Measurements from ENCODE around the gene LMBR1L. TPM values are rescaled to one million over a fixed set of nuclear protein-coding genes. Genes with fewer than 3 reads are reported as not detected.
"Not testable (repeated sequence)": the region's sequence is repeated elsewhere in the genome, so short reads cannot be mapped to it uniquely, and the experiment has no call there.

LMBR1L gene
- polyA plus RNA-seq, 3 donors, result 22.0 to 104 (median 25.9) TPM

- peaks cover 38% of the 10 kb centered on the region for H3K4me1 Mint-ChIP-seq
- H3K4me3 ChIP-seq (replicated peaks in 1 of 3; ENCODE audit: low read depth in 2 of 3, low read length in 3 of 3), result peak overlapping the region; percentile 84 to 99 (median 98)
- H3K9me3 ChIP-seq (replicated peaks in 1 of 2; ENCODE audit: control insufficient read depth in 1 of 2, insufficient read depth in 1 of 2, low read length in 2 of 2), result no peaks in the 10 kb centered on the region
- peaks cover 38% of the 10 kb centered on the region for H4K20me1 ChIP-seq (ENCODE audit: insufficient read depth, low read length)
- H3K4me1 ChIP-seq (ENCODE audit: control insufficient read depth in 1 of 2, insufficient read depth in 2 of 2, low read length in 2 of 2), result peaks cover 27 to 43% of the 10 kb centered on the region in 2 donors
- peak; percentile 94 to 96 (median 96) for DNase-seq
- H3K27ac ChIP-seq (ENCODE audit: low read depth in 1 of 2, low read length in 2 of 2), result peak overlapping the region; percentile 94 to 97
- H3K27me3 ChIP-seq (ENCODE audit: control insufficient read depth in 2 of 2, insufficient read depth in 2 of 2, low read length in 2 of 2), result no peaks in the 10 kb centered on the region
- peaks cover 0 to 2% (median 0%) of the 10 kb centered on the region in 7 donors for H3K9me3 Mint-ChIP-seq
- H3K79me2 ChIP-seq (ENCODE audit: insufficient read depth, low read length), result peaks cover 42% of the 10 kb centered on the region
- peak overlapping the region; percentile 94 to 96 (median 96) for H3K27ac Mint-ChIP-seq
- H3K4me2 ChIP-seq (replicated peaks; ENCODE audit: extremely low read depth, low read length, poor library complexity, severe bottlenecking), result peak overlapping the region; percentile 97
- H2AFZ ChIP-seq (ENCODE audit: insufficient read depth, low read depth, low read length, poor library complexity, severe bottlenecking), result peak overlapping the region; percentile 70
- H3K36me3 ChIP-seq (replicated peaks in 1 of 2; ENCODE audit: control insufficient read depth in 1 of 2, insufficient read depth in 2 of 2, low read length in 2 of 2), result peaks cover 22 to 29% of the 10 kb centered on the region in 2 donors
- peaks cover 31 to 35% of the 10 kb centered on the region in 2 donors for H3K36me3 Mint-ChIP-seq
- H3K27me3 Mint-ChIP-seq (ENCODE audit: low read depth in 3 of 3), result no peaks in the 10 kb centered on the region
- peak overlapping the region; percentile 93 for H3K9ac ChIP-seq (ENCODE audit: insufficient read depth, low read length, poor library complexity, severe bottlenecking)
- WGBS (ENCODE audit: insufficient coverage), result under 1% methylated on average over 66 of the region's 66 CpGs
- intact Hi-C loops (cut with micrococcal nuclease), result loop anchor here (5.0 to 10.0 kb wide), 5 partner anchors 52 to 104 kb away; partner anchors contain the start of gene TUBA1A (in 1 of the 2)
- H3K4me3 Mint-ChIP-seq, result peak overlapping the region; percentile 94 to 97
- peak; percentile 98 for TF ChIP-seq CTCF (IDR thresholded peaks at IDR 0.05)
These were observed 19.8 kb upstream of the LMBR1L start for GRCh38 chr12:49130151-49131050.

GRCh38 chr12:49129332-49130150, 18.9 kb upstream of the LMBR1L start:
- Histone ChIP-seq H3K4me2 (replicated peaks; ENCODE audit: extremely low read depth, low read length, poor library complexity, severe bottlenecking) (peak overlapping the region; percentile 97), H3K27me3 (ENCODE audit: control insufficient read depth in 2 of 2, insufficient read depth in 2 of 2, low read length in 2 of 2) (no peaks in the 10 kb centered on the region), H3K27ac (ENCODE audit: low read depth in 1 of 2, low read length in 2 of 2) (peak overlapping the region; percentile 94 to 97), H3K36me3 (replicated peaks in 1 of 2; ENCODE audit: control insufficient read depth in 1 of 2, insufficient read depth in 2 of 2, low read length in 2 of 2) (peaks cover 22 to 29% of the 10 kb centered on the region in 2 donors), H4K20me1 (ENCODE audit: insufficient read depth, low read length) (peaks cover 38% of the 10 kb centered on the region), H3K79me2 (ENCODE audit: insufficient read depth, low read length) (peaks cover 42% of the 10 kb centered on the region), H3K9ac (ENCODE audit: insufficient read depth, low read length, poor library complexity, severe bottlenecking) (peak overlapping the region; percentile 93), H3K4me3 (replicated peaks in 1 of 3; ENCODE audit: low read depth in 2 of 3, low read length in 3 of 3) (peak overlapping the region; percentile 84 to 99 (median 98)), H2AFZ (ENCODE audit: insufficient read depth, low read depth, low read length, poor library complexity, severe bottlenecking) (no peak overlapping the region), H3K9me3 (replicated peaks in 1 of 2; ENCODE audit: control insufficient read depth in 1 of 2, insufficient read depth in 1 of 2, low read length in 2 of 2) (no peaks in the 10 kb centered on the region), H3K4me1 (ENCODE audit: control insufficient read depth in 1 of 2, insufficient read depth in 2 of 2, low read length in 2 of 2) (peaks cover 27 to 43% of the 10 kb centered on the region in 2 donors)
- Mint-ChIP-seq H3K27ac (peak overlapping the region; percentile 94 to 96 (median 96)), H3K4me1 (peaks cover 38% of the 10 kb centered on the region), H3K27me3 (ENCODE audit: low read depth in 3 of 3) (no peaks in the 10 kb centered on the region), H3K4me3 (peak overlapping the region; percentile 94 to 97), H3K36me3 (peaks cover 31 to 35% of the 10 kb centered on the region in 2 donors), H3K9me3 (peaks cover 0 to 2% (median 0%) of the 10 kb centered on the region in 7 donors)
- 46% methylated on average over 8 of the region's 18 CpGs for WGBS (ENCODE audit: insufficient coverage)
- no peak for TF ChIP-seq CTCF (IDR thresholded peaks at IDR 0.05)
- intact Hi-C loops (cut with micrococcal nuclease), result loop anchor here (5.0 to 10.0 kb wide), 5 partner anchors 53 to 105 kb away; partner anchors contain the start of gene TUBA1A (in 1 of the 2)
- no peak for DNase-seq

GRCh38 chr12:49127971-49128370, 17.3 kb upstream of the LMBR1L start:
- H3K4me1 ChIP-seq (ENCODE audit: control insufficient read depth in 1 of 2, insufficient read depth in 2 of 2, low read length in 2 of 2), result peaks cover 26 to 35% of the 10 kb centered on the region in 2 donors
- Mint-ChIP-seq H3K36me3 (peaks cover 31 to 35% of the 10 kb centered on the region in 2 donors), H3K27ac (peak overlapping the region in 2 of 7 donors; percentile 15 to 73), H3K4me1 (peaks cover 30% of the 10 kb centered on the region)
- H3K27me3 ChIP-seq (ENCODE audit: control insufficient read depth in 2 of 2, insufficient read depth in 2 of 2, low read length in 2 of 2); H3K4me2 ChIP-seq (replicated peaks; ENCODE audit: extremely low read depth, low read length, poor library complexity, severe bottlenecking); H3K27ac ChIP-seq (ENCODE audit: low read depth in 1 of 2, low read length in 2 of 2); H3K4me3 Mint-ChIP-seq; H2AFZ ChIP-seq (ENCODE audit: insufficient read depth, low read depth, low read length, poor library complexity, severe bottlenecking); H3K9ac ChIP-seq (ENCODE audit: insufficient read depth, low read length, poor library complexity, severe bottlenecking); intact Hi-C loops (cut with micrococcal nuclease); H3K4me3 ChIP-seq (replicated peaks in 1 of 3; ENCODE audit: low read depth in 2 of 3, low read length in 3 of 3); H3K27me3 Mint-ChIP-seq (ENCODE audit: low read depth in 3 of 3); DNase-seq; H3K9me3 ChIP-seq (replicated peaks in 1 of 2; ENCODE audit: control insufficient read depth in 1 of 2, insufficient read depth in 1 of 2, low read length in 2 of 2); H3K9me3 Mint-ChIP-seq: not testable (repeated sequence)
- H4K20me1 ChIP-seq (ENCODE audit: insufficient read depth, low read length), result peaks cover 38% of the 10 kb centered on the region
- peaks cover 22 to 29% of the 10 kb centered on the region in 2 donors for H3K36me3 ChIP-seq (replicated peaks in 1 of 2; ENCODE audit: control insufficient read depth in 1 of 2, insufficient read depth in 2 of 2, low read length in 2 of 2)
- H3K79me2 ChIP-seq (ENCODE audit: insufficient read depth, low read length), result peaks cover 37% of the 10 kb centered on the region
- no CpG with 5 or more reads among the region's 8 CpGs for WGBS (ENCODE audit: insufficient coverage)
